Measurements from ENCODE around the gene ZNF480. TPM values are rescaled to one million over a fixed set of nuclear protein-coding genes. Genes with fewer than 3 reads are reported as not detected.
"Not testable (repeated sequence)": the region's sequence is repeated elsewhere in the genome, so short reads cannot be mapped to it uniquely, and the experiment has no call there.

The ZNF480 gene
- polyA plus RNA-seq = 24.7 TPM

GRCh38 chr19:52296773-52297600 is at the start of gene ZNF480:
TSS of gene ZNF480 (plus strand) at chr19:52297169. CDS start at chr19:52300413, 3,244 bp downstream.
- Mint-ChIP-seq H3K27me3 (no peaks in the 10 kb centered on the region), H3K4me1 (peaks cover 11 to 15% (median 14%) of the 10 kb centered on the region in 3 donors), H3K27ac (peak within 1 kb of the TSS; percentile 99), H3K9me3 (peaks cover 3 to 28% (median 27%) of the 10 kb centered on the region in 3 donors), H3K36me3 (peaks cover 19% of the 10 kb centered on the region), H3K4me3 (peak within 1 kb of the TSS; percentile 94 to 100 (median 98))

- Mint-ChIP-seq H3K27me3 (no peaks in the 10 kb centered on the region), H3K27ac (peak overlapping the region in 1 of 3 donors; percentile 11), H3K36me3 (no peaks in the 10 kb centered on the region), H3K4me1 (no peaks in the 10 kb centered on the region), H3K9me3 (peaks cover 0 to 6% (median 2%) of the 10 kb centered on the region in 3 donors), H3K4me3 (no peak overlapping the region)
Observed at GRCh38 chr19:52248241-52248640, 48.7 kb upstream of the ZNF480 start.

- Mint-ChIP-seq H3K27me3 (no peaks in the 10 kb centered on the region), H3K27ac (no peak overlapping the region), H3K36me3 (peaks cover 4% of the 10 kb centered on the region), H3K9me3 (peaks cover 3 to 10% (median 4%) of the 10 kb centered on the region in 3 donors), H3K4me1 (peaks cover 0 to 2% (median 0%) of the 10 kb centered on the region in 3 donors), H3K4me3 (no peak overlapping the region)
Observed at GRCh38 chr19:52258426-52258825, 38.5 kb upstream of the ZNF480 start.

- not testable (repeated sequence) for H3K27me3 Mint-ChIP-seq, H3K27ac Mint-ChIP-seq, H3K36me3 Mint-ChIP-seq, H3K9me3 Mint-ChIP-seq, H3K4me3 Mint-ChIP-seq, H3K4me1 Mint-ChIP-seq
Observed at GRCh38 chr19:52265556-52265955, 31.4 kb upstream of the ZNF480 start.

- H3K27me3 Mint-ChIP-seq = peaks cover 1% of the 10 kb centered on the region
- H3K36me3 Mint-ChIP-seq = peaks cover 17% of the 10 kb centered on the region
- H3K4me1 Mint-ChIP-seq = peaks cover 21 to 36% (median 31%) of the 10 kb centered on the region in 3 donors
- H3K9me3 Mint-ChIP-seq = peaks cover 2 to 10% (median 5%) of the 10 kb centered on the region in 3 donors
- H3K4me3 Mint-ChIP-seq = peak within 1 kb of the TSS; percentile 92 to 99 (median 95)
- H3K27ac Mint-ChIP-seq = peak within 1 kb of the TSS; percentile 88 to 99 (median 97)
Observed at GRCh38 chr19:52269338-52270261, 27.4 kb upstream of the ZNF480 start, which contains the start of gene ZNF766. TSS of gene ZNF766 (plus strand) at chr19:52269587. CDS start at chr19:52269614, 27 bp downstream.

GRCh38 chr19:52270266-52270885 is 26.6 kb upstream of the ZNF480 start:
- peaks cover 1% of the 10 kb centered on the region for H3K27me3 Mint-ChIP-seq
- peaks cover 22 to 36% (median 32%) of the 10 kb centered on the region in 3 donors for H3K4me1 Mint-ChIP-seq
- peaks cover 4 to 10% (median 5%) of the 10 kb centered on the region in 3 donors for H3K9me3 Mint-ChIP-seq
- peaks cover 17% of the 10 kb centered on the region for H3K36me3 Mint-ChIP-seq
- H3K4me3 Mint-ChIP-seq = peak overlapping the region; percentile 92 to 99 (median 95)
- H3K27ac Mint-ChIP-seq = peak overlapping the region; percentile 88 to 99 (median 97)

GRCh38 chr19:52273301-52273700 is 23.7 kb upstream of the ZNF480 start:
- Mint-ChIP-seq H3K36me3 (peaks cover 26% of the 10 kb centered on the region), H3K4me3 (peak overlapping the region in 2 of 4 donors; percentile 81 to 87), H3K27me3 (peaks cover 1% of the 10 kb centered on the region), H3K9me3 (peaks cover 4 to 16% (median 7%) of the 10 kb centered on the region in 3 donors), H3K27ac (no peak overlapping the region), H3K4me1 (peaks cover 33 to 44% (median 43%) of the 10 kb centered on the region in 3 donors)

- peak overlapping the region in 1 of 4 donors; percentile 81 for H3K4me3 Mint-ChIP-seq
- peaks cover 1% of the 10 kb centered on the region for H3K27me3 Mint-ChIP-seq
- H3K4me1 Mint-ChIP-seq = peaks cover 35 to 51% (median 47%) of the 10 kb centered on the region in 3 donors
- H3K9me3 Mint-ChIP-seq = peaks cover 6 to 22% (median 11%) of the 10 kb centered on the region in 3 donors
- H3K36me3 Mint-ChIP-seq = peaks cover 29% of the 10 kb centered on the region
- peak overlapping the region in 1 of 3 donors; percentile 11 for H3K27ac Mint-ChIP-seq
Observed at GRCh38 chr19:52274191-52274590, 22.8 kb upstream of the ZNF480 start.

GRCh38 chr19:52275988-52276387 is 21.0 kb upstream of the ZNF480 start:
- Mint-ChIP-seq H3K4me1 (peaks cover 26 to 45% (median 42%) of the 10 kb centered on the region in 3 donors), H3K27me3 (no peaks in the 10 kb centered on the region), H3K9me3 (peaks cover 6 to 24% (median 12%) of the 10 kb centered on the region in 3 donors), H3K36me3 (peaks cover 26% of the 10 kb centered on the region), H3K4me3 (peak overlapping the region in 2 of 4 donors; percentile 54 to 71), H3K27ac (peak overlapping the region in 1 of 3 donors; percentile 60)

GRCh38 chr19:52277471-52277870 is 19.5 kb upstream of the ZNF480 start:
- H3K27me3 Mint-ChIP-seq = no peaks in the 10 kb centered on the region
- peaks cover 31% of the 10 kb centered on the region for H3K36me3 Mint-ChIP-seq
- H3K27ac Mint-ChIP-seq = no peak overlapping the region
- peaks cover 30 to 34% (median 33%) of the 10 kb centered on the region in 3 donors for H3K4me1 Mint-ChIP-seq
- peaks cover 6 to 27% (median 15%) of the 10 kb centered on the region in 3 donors for H3K9me3 Mint-ChIP-seq
- peak overlapping the region in 2 of 4 donors; percentile 32 to 47 for H3K4me3 Mint-ChIP-seq

GRCh38 chr19:52286256-52286655 is 10.7 kb upstream of the ZNF480 start:
- Mint-ChIP-seq H3K36me3 (peaks cover 44% of the 10 kb centered on the region), H3K27me3 (no peaks in the 10 kb centered on the region), H3K9me3 (peaks cover 10 to 31% (median 27%) of the 10 kb centered on the region in 3 donors), H3K4me3 (peak overlapping the region in 1 of 4 donors; percentile 17), H3K27ac (no peak overlapping the region), H3K4me1 (peaks cover 0 to 5% (median 5%) of the 10 kb centered on the region in 3 donors)

GRCh38 chr19:52291781-52292180 is 5.2 kb upstream of the ZNF480 start:
- H3K27ac Mint-ChIP-seq = no peak overlapping the region
- H3K9me3 Mint-ChIP-seq = peaks cover 9 to 27% (median 24%) of the 10 kb centered on the region in 3 donors
- peaks cover 26% of the 10 kb centered on the region for H3K36me3 Mint-ChIP-seq

GRCh38 chr19:52292946-52293345 is 4.0 kb upstream of the ZNF480 start:
- H3K4me1 Mint-ChIP-seq = peaks cover 10 to 14% (median 11%) of the 10 kb centered on the region in 3 donors
- peaks cover 8 to 21% (median 21%) of the 10 kb centered on the region in 3 donors for H3K9me3 Mint-ChIP-seq
- not testable (repeated sequence) for H3K4me3 Mint-ChIP-seq, H3K27ac Mint-ChIP-seq, H3K27me3 Mint-ChIP-seq
- peaks cover 21% of the 10 kb centered on the region for H3K36me3 Mint-ChIP-seq

More at GRCh38 chr19:52291781-52292180, 5.2 kb upstream of the ZNF480 start:
- Mint-ChIP-seq H3K4me1 (peaks cover 4 to 5% (median 4%) of the 10 kb centered on the region in 3 donors), H3K27me3 (no peaks in the 10 kb centered on the region), H3K4me3 (peak overlapping the region in 1 of 4 donors; percentile 63)

- H3K4me3 Mint-ChIP-seq = peak overlapping the region; percentile 85 to 100 (median 92)
- no peaks in the 10 kb centered on the region for H3K27me3 Mint-ChIP-seq
- H3K27ac Mint-ChIP-seq = peak overlapping the region in 2 of 3 donors; percentile 57 to 99
- H3K36me3 Mint-ChIP-seq = peaks cover 19% of the 10 kb centered on the region
- peaks cover 3 to 25% (median 24%) of the 10 kb centered on the region in 3 donors for H3K9me3 Mint-ChIP-seq
- peaks cover 11 to 15% (median 14%) of the 10 kb centered on the region in 3 donors for H3K4me1 Mint-ChIP-seq
Observed at GRCh38 chr19:52296400-52296772, 583 bp upstream of the ZNF480 start.
